Endothelial cell of umbilical vein (primary cell): Measurements from ENCODE around the gene FUT6. TPM values are rescaled to one million over a fixed set of nuclear protein-coding genes. Genes with fewer than 3 reads are reported as not detected.

Experiments
- BruUV-seq: library from RNA; stranded (reverse); fragments of 400-500 nt; replicated peaks from 2 replicates; lab custom pipeline; 2021; lab: Mats Ljungman, UMichigan
- CTCF ChIA-PET: fragments of 300-600, 350-600 bp; sonication (Branson Sonifier 250); formaldehyde crosslinking; loops from one replicate; lab custom pipeline; 2021; ENCODE audit warnings: antibody characterized with exemption, inconsistent platforms; lab: Charles Lee
- POLR2A ChIA-PET: fragments of 300-600, 350-600 bp; sonication (Branson Sonifier 250); formaldehyde crosslinking; loops from one replicate; lab custom pipeline; 2021; ENCODE audit warnings: antibody characterized with exemption, inconsistent platforms; lab: Charles Lee
- DNase-seq: peaks from one replicate; pipeline ENCODE4 v3.0.0-alpha.2; 2011; ENCODE audit warnings: low read depth, low spot score
- FAIRE-seq: peaks from 2 replicates; lab custom pipeline; 2011; peaks lifted over from hg19 to GRCh38; lab: Jason Lieb, UNC
- H2AFZ ChIP-seq: 2 replicates; pipeline ENCODE4 v1.6.0; 2012; ENCODE audit warnings: low read depth, low read length, control low read depth, inconsistent platforms
- H3K27ac ChIP-seq: 2 replicates; pipeline ENCODE4 v1.5.1; 2011; ENCODE audit warnings: low read depth, mild to moderate bottlenecking, control low read depth, low read length, moderate library complexity; ENCODE audit not compliant: insufficient read depth
- H3K27me3 ChIP-seq, 2 experiments: 2 replicates each; pipeline versions ENCODE4 v1.6.0 to v1.6.1; 2011; ENCODE audit warnings: low read length in 2 of 2, mixed read lengths in 1 of 2; ENCODE audit not compliant: control insufficient read depth in 2 of 2, insufficient read depth in 2 of 2
- H3K36me3 ChIP-seq, 2 experiments: 2 replicates in 1 of 2; 3 replicates in 1 of 2; pipeline ENCODE4 v1.5.1; 2011; ENCODE audit warnings: low read length in 2 of 2, mild to moderate bottlenecking in 1 of 2, moderate library complexity in 1 of 2; ENCODE audit not compliant: control insufficient read depth in 2 of 2, insufficient read depth in 2 of 2; ENCODE audit errors: extremely low read depth in 1 of 2
- H3K4me1 ChIP-seq: 3 replicates; pipeline ENCODE4 v1.5.1; 2011; ENCODE audit warnings: mild to moderate bottlenecking, low read length; ENCODE audit not compliant: control insufficient read depth, insufficient read depth; ENCODE audit errors: extremely low read depth
- H3K4me2 ChIP-seq: 2 replicates; pipeline ENCODE4 v1.6.1; 2011; ENCODE audit warnings: low read length, control low read depth, mixed read lengths; ENCODE audit not compliant: insufficient read depth
- H3K4me3 ChIP-seq, 3 experiments: fragments of 200-600 bp in 1 of 3; sonication (generic), shearing (Covaris generic) in 1 of 3; replicated peaks in 1 of 3; 2 replicates each; pipeline ENCODE4 v1.5.1; 2011 to 2016; ENCODE audit warnings: control low read depth in 3 of 3, low read length in 3 of 3, mild to moderate bottlenecking in 2 of 3, inconsistent platforms in 1 of 3, low read depth in 1 of 3, moderate library complexity in 1 of 3; ENCODE audit not compliant: insufficient read depth in 1 of 3
- H3K79me2 ChIP-seq: 2 replicates; pipeline ENCODE4 v1.6.0; 2012; ENCODE audit warnings: low read length, inconsistent platforms; ENCODE audit not compliant: control insufficient read depth, insufficient read depth
- H3K9ac ChIP-seq: replicated peaks from 2 replicates; pipeline ENCODE3; 2011; ENCODE audit warnings: low read length, control low read depth; ENCODE audit not compliant: insufficient read depth; ENCODE audit errors: extremely low read depth
- H3K9me1 ChIP-seq: replicated peaks from 3 replicates; pipeline ENCODE4 v1.6.0; 2011; ENCODE audit warnings: mild to moderate bottlenecking, low read length; ENCODE audit not compliant: control insufficient read depth, insufficient read depth; ENCODE audit errors: extremely low read depth
- H3K9me3 ChIP-seq: replicated peaks from 2 replicates; pipeline ENCODE4 v1.5.1; 2012; ENCODE audit warnings: low read length, inconsistent platforms; ENCODE audit not compliant: control insufficient read depth, insufficient read depth
- H4K20me1 ChIP-seq: replicated peaks from 2 replicates; pipeline ENCODE3; 2011; ENCODE audit warnings: mild to moderate bottlenecking, low read length; ENCODE audit not compliant: control insufficient read depth, insufficient read depth; ENCODE audit errors: extremely low read depth
- CTCF ChIP-seq, 2 donors: IDR thresholded peaks; 1 replicate in 1 of 2; 2 replicates in 1 of 2; pipeline ENCODE4 v1.5.1; 2011; ENCODE audit warnings: low read length in 2 of 2, mild to moderate bottlenecking in 2 of 2, moderate library complexity in 2 of 2, control low read depth in 1 of 2, inconsistent platforms in 1 of 2, low read depth in 1 of 2; ENCODE audit not compliant: insufficient read depth in 1 of 2; ENCODE audit errors: extremely low read depth in 1 of 2
- EZH2 ChIP-seq: IDR thresholded peaks from 2 replicates; pipeline ENCODE4 v1.6.1; 2012; ENCODE audit warnings: borderline replicate concordance, low read depth, mild to moderate bottlenecking, moderate library complexity, low read length, inconsistent platforms; ENCODE audit not compliant: severe bottlenecking
- FOS ChIP-seq: IDR thresholded peaks from 2 replicates; pipeline ENCODE4 v1.6.1; 2011; ENCODE audit warnings: mild to moderate bottlenecking, low read length, moderate library complexity, borderline replicate concordance; ENCODE audit not compliant: insufficient read depth
- GATA2 ChIP-seq: IDR thresholded peaks from 2 replicates; pipeline ENCODE4 v1.7.0; 2011; ENCODE audit warnings: low read depth, mild to moderate bottlenecking, moderate library complexity, mixed read lengths, low read length; ENCODE audit not compliant: insufficient read length, insufficient read depth
- JUN ChIP-seq: IDR thresholded peaks from 2 replicates; pipeline ENCODE4 v1.6.1; 2011; ENCODE audit warnings: borderline replicate concordance, low read depth; ENCODE audit not compliant: insufficient read length, insufficient read depth
- MAX ChIP-seq: IDR thresholded peaks from 2 replicates; pipeline ENCODE4 v1.6.1; 2011; ENCODE audit not compliant: insufficient read depth, insufficient read length
- MYC ChIP-seq: IDR thresholded peaks from one replicate; pipeline ENCODE4 v1.6.1; 2011; ENCODE audit warnings: mild to moderate bottlenecking, low read depth, low read length
- POLR2A ChIP-seq: IDR thresholded peaks from 2 replicates; pipeline ENCODE4 v1.6.1; 2012; ENCODE audit warnings: low read depth, mild to moderate bottlenecking, control low read depth, low read length
- POLR2AphosphoS5 ChIP-seq: IDR thresholded peaks from 2 replicates; pipeline ENCODE4 v1.6.1; 2012; ENCODE audit warnings: low read depth, mild to moderate bottlenecking, control low read depth, low read length, moderate library complexity; ENCODE audit not compliant: insufficient read depth
- dilution Hi-C: fragments of 300-500 bp; cut with MboI; formaldehyde crosslinking; loops from one replicate; pipeline ENCODE4 v1.15.0; 2019; ENCODE audit warnings: low sequenced_read_pairs; ENCODE audit not compliant: extremely low pct_ligation_motif_present
- intact Hi-C: fragments of 100-400 bp; cut with micrococcal nuclease; formaldehyde crosslinking; loops from one replicate; pipeline ENCODE4 v1.10.0; 2022
- polyA plus RNA-seq, 4 experiments: library from polyadenylated mRNA; depleted of rRNA in 3 of 4; stranded (reverse) in 3 of 4; unstranded in 1 of 4; fragments of >200 nt; gene quantifications; 2 replicates each; pipeline versions ENCODE4 v1.2.1 to v1.2.3, GENCODE V29; 2011 to 2012; ENCODE audit warnings: missing spikeins in 1 of 4
- total RNA-seq: library from RNA; stranded (reverse); gene quantifications from 2 replicates; pipeline ENCODE4 v1.2.3, GENCODE V29; 2021

FUT6 gene
- total and polyA plus RNA-seq, 2 donors (not counting 3 experiments of a cell fraction or from before 2014, with no cell fraction given) = not detected

DNA sequence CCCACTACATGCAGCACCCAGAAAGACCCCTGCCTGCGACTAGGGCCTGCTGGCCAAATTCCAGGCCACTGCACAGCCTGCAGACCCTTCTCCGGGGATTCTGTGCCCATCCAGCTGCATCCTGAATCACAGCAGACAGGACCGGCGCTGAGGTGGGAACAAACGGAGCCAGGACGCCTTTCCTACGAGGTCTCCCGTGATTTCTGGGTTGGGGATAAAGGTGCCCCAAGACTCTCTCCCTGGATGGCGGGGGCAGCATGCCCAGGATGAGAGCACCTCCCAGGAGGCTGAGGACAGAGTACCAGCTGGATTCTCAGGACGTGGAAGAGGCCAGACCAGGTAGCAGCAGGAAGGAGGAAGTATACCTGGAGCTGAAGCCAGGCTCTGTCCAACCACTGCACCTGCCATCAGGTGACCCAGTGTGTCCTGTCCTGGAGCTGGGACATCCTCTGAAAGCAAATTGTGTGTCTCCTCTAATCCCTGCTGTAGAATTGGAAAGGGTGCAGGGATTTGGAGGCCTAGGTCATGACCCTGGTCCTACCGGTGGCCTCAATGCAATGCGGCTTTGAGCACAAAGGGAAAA, 34.2 kb upstream of the FUT6 start:
- ChIA-PET POLR2A (no interaction called here), CTCF (interaction anchor here (1.2 kb wide), 1 partner anchor 15 kb away, joined by 3 read pairs; no protein-coding TSS in a partner anchor)
- no peaks in the 10 kb centered on the region for H3K9me3 ChIP-seq
- TF ChIP-seq MAX = no peak
- no peak for TF ChIP-seq GATA2
- no peak for TF ChIP-seq FOS
- TF ChIP-seq JUN = no peak
- no peak for TF ChIP-seq MYC
- no peak for TF ChIP-seq POLR2AphosphoS5
- TF ChIP-seq EZH2 = no peak
- TF ChIP-seq CTCF (IDR thresholded peaks at IDR 0.05; ENCODE audit: extremely low read depth in 1 of 2, insufficient read depth in 1 of 2, low read depth in 1 of 2, low read length in 2 of 2) = no peak
- TF ChIP-seq POLR2A = no peak
- no peak overlapping the region for H3K27ac ChIP-seq
- no peak overlapping the region for H3K4me2 ChIP-seq
- no peak overlapping the region for H2AFZ ChIP-seq
- DNase-seq (no peak), FAIRE-seq (no peak)
- no peaks in the 10 kb centered on the region for H3K9me1 ChIP-seq
- H3K27me3 ChIP-seq = no peaks in the 10 kb centered on the region
- dilution Hi-C loops = no loop called here
- no peak overlapping the region for H3K4me3 ChIP-seq
- no peaks in the 10 kb centered on the region for H4K20me1 ChIP-seq
- no TSS peak for BruUV-seq
- intact Hi-C loops = no loop called here
- H3K36me3 ChIP-seq = no peaks in the 10 kb centered on the region
- H3K79me2 ChIP-seq = no peaks in the 10 kb centered on the region
- H3K4me1 ChIP-seq = no peaks in the 10 kb centered on the region
- no peak overlapping the region for H3K9ac ChIP-seq
